Nephron (organoid): Measurements from ENCODE around the gene NPHS1.

Experiments used
- H3K27ac Mint-ChIP-seq, 3 experiments: 2 replicates each; pipeline ENCODE4 v1.8.0; 2020; ENCODE audit warnings: mixed read lengths in 3 of 3, mild to moderate bottlenecking in 2 of 3, moderate library complexity in 1 of 3
- H3K27me3 Mint-ChIP-seq: 2 replicates; pipeline ENCODE4 v1.8.0; 2021; ENCODE audit warnings: low read depth, mild to moderate bottlenecking, moderate library complexity, mixed read lengths
- H3K36me3 Mint-ChIP-seq: 2 replicates; pipeline ENCODE4 v1.8.0; 2020; ENCODE audit warnings: low read depth, mixed read lengths
- H3K4me1 Mint-ChIP-seq: 2 replicates; pipeline ENCODE4 v1.8.0; 2020; ENCODE audit warnings: mixed read lengths
- H3K4me3 Mint-ChIP-seq, 3 experiments: 2 replicates each; pipeline ENCODE4 v1.8.0; 2020; ENCODE audit warnings: mild to moderate bottlenecking in 3 of 3, mixed read lengths in 3 of 3, moderate library complexity in 2 of 3
- H3K9me3 Mint-ChIP-seq: 2 replicates; pipeline ENCODE4 v1.8.0; 2020; ENCODE audit warnings: mixed read lengths
- TF ChIP-seq, protein P1 (sequence below), 3 experiments: fragments of 200-600 bp; sonication (generic); IDR thresholded peaks; one replicate each; pipeline ENCODE4 v1.5.0; 2021; ENCODE audit warnings: antibody characterized with exemption in 3 of 3; ENCODE audit not compliant: unreplicated experiment in 3 of 3

Gene NPHS1

DNA sequence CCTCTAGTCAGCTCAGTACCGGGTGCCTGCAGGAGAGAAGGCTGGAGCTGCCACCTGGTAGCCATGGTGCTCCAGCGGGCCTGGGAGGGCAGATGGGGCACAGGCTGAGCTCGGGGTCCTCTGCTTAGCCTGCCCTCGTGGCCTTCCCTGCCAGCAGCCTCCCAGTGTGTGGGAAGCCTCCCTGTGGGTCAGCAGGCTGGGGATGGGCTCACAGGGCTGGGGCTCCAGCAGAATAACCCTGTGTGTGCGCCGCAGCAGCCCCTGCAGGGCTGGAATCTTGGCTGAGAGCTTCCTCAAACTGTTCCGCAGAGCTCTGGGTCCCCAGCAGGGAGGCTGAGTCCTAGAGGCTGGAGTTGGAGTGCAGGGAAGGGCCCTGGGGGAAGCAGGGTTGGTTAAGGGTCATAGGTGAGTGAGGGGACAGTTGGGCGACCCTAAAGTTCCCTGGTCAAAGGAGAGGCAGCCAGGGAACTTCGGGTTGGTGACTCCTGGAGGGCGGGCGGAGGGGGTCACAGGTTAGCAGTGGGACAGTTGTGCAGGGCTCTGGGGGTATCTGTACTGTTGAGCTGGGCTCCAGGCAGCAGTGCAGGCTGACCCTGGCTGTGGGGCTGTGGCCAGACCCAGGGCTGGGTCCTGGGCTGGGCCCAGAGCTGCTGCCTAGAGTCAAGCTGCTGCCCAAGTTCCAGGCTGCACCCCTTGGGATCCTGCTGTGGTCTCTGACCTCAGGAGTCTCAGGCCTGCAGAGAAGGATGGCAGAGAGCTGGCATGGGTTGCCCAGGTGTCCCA is 62.9 kb downstream of the NPHS1 start:
- no peaks in the 10 kb centered on the region for H3K9me3 Mint-ChIP-seq
- H3K4me1 Mint-ChIP-seq, result no peaks in the 10 kb centered on the region
- no peak overlapping the region for H3K27ac Mint-ChIP-seq
- H3K36me3 Mint-ChIP-seq, result peaks cover 4% of the 10 kb centered on the region
- TF ChIP-seq, protein P1, sequence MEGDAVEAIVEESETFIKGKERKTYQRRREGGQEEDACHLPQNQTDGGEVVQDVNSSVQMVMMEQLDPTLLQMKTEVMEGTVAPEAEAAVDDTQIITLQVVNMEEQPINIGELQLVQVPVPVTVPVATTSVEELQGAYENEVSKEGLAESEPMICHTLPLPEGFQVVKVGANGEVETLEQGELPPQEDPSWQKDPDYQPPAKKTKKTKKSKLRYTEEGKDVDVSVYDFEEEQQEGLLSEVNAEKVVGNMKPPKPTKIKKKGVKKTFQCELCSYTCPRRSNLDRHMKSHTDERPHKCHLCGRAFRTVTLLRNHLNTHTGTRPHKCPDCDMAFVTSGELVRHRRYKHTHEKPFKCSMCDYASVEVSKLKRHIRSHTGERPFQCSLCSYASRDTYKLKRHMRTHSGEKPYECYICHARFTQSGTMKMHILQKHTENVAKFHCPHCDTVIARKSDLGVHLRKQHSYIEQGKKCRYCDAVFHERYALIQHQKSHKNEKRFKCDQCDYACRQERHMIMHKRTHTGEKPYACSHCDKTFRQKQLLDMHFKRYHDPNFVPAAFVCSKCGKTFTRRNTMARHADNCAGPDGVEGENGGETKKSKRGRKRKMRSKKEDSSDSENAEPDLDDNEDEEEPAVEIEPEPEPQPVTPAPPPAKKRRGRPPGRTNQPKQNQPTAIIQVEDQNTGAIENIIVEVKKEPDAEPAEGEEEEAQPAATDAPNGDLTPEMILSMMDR (IDR thresholded peaks at IDR 0.05; ENCODE audit: unreplicated experiment in 3 of 3), result no peak
- H3K4me3 Mint-ChIP-seq, result no peak overlapping the region
- H3K27me3 Mint-ChIP-seq, result peaks cover 3% of the 10 kb centered on the region

DNA sequence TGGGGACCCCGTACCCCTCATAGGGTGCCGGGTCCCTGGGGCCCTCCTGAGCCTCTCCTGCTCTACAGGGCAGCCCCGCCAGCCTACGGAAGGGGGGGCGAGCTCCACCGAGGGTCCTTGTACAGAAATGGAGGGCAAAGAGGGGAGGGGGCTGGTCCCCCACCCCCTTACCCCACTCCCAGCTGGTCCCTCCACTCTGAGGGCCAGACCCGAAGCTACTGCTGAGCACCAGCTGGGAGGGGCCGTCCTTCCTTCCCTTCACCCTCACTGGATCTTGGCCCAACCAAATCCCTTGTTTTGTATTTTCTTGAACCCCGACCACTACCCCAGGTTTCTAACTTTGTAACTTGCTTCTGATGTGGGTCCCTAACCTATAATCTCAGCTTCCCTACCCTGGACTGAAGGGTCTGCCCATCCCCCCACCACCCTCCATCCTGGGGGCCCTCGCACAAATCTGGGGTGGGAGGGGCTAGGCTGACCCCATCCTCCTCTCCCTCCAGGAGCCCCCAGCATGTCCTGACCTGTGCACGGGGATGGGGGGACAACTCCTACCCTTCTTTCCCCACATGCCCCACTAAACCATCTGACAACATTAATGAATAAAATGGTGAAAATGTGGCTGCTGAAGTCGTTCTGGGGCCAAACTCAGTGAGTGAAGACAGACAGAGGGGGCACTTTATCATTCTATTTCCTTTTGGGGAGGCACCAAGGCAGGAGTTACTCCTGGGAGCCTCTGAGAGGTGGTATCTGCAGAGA is 63.9 kb downstream of the NPHS1 start:
- no peaks in the 10 kb centered on the region for H3K4me1 Mint-ChIP-seq
- TF ChIP-seq, protein P1 (IDR thresholded peaks at IDR 0.05; ENCODE audit: unreplicated experiment in 3 of 3), result no peak

DNA sequence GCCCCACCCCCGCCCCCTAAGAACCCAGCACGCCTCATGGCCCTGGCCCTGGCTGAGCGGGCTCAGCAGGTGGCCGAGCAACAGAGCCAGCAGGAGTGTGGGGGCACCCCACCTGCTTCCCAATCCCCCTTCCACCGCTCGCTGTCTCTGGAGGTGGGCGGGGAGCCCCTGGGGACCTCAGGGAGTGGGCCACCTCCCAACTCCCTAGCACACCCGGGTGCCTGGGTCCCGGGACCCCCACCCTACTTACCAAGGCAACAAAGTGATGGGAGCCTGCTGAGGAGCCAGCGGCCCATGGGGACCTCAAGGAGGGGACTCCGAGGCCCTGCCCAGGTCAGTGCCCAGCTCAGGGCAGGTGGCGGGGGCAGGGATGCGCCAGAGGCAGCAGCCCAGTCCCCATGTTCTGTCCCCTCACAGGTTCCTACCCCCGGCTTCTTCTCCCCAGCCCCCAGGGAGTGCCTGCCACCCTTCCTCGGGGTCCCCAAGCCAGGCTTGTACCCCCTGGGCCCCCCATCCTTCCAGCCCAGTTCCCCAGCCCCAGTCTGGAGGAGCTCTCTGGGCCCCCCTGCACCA is 65.0 kb downstream of the NPHS1 start:
- no peaks in the 10 kb centered on the region for H3K9me3 Mint-ChIP-seq

More for the DNA sequence above, 63.9 kb downstream of the NPHS1 start:
- H3K27ac Mint-ChIP-seq, result no peak overlapping the region
- H3K27me3 Mint-ChIP-seq, result no peaks in the 10 kb centered on the region
- H3K9me3 Mint-ChIP-seq, result no peaks in the 10 kb centered on the region
- no peak overlapping the region for H3K4me3 Mint-ChIP-seq
- peaks cover 6% of the 10 kb centered on the region for H3K36me3 Mint-ChIP-seq

DNA sequence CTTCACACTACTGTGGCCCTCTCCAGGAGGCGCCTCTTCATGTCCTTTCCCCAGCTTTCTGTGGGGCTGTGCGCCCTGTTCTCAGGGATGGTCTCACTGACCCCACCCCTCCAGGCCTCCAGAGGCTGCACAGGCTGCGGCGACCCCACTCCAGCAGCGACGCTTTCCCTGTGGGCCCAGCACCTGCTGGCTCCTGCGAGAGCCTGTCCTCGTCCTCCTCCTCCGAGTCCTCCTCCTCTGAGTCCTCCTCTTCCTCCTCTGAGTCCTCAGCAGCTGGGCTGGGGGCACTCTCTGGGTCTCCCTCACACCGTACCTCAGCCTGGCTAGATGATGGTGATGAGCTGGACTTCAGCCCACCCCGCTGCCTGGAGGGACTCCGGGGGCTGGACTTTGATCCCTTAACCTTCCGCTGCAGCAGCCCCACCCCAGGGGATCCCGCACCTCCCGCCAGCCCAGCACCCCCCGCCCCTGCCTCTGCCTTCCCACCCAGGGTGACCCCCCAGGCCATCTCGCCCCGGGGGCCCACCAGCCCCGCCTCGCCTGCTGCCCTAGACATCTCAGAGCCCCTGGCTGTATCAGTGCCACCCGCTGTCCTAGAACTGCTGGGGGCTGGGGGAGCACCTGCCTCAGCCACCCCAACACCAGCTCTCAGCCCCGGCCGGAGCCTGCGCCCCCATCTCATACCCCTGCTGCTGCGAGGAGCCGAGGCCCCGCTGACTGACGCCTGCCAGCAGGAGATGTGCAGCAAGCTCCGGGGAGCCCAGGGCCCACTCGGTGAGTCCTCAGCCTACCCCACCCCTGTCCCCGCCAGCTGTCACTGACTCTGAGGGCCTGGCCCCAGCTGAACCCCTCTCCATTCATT is 65.8 kb downstream of the NPHS1 start:
- H3K27me3 Mint-ChIP-seq, result peaks cover 6% of the 10 kb centered on the region
- H3K36me3 Mint-ChIP-seq, result peaks cover 18% of the 10 kb centered on the region
- no peak overlapping the region for H3K4me3 Mint-ChIP-seq
- TF ChIP-seq, protein P1 (IDR thresholded peaks at IDR 0.05; ENCODE audit: unreplicated experiment in 3 of 3), result no peak
- peak overlapping the region in 1 of 3 experiments; percentile 52 for H3K27ac Mint-ChIP-seq
- H3K4me1 Mint-ChIP-seq, result no peaks in the 10 kb centered on the region
- H3K9me3 Mint-ChIP-seq, result no peaks in the 10 kb centered on the region

More for the DNA sequence above, 65.0 kb downstream of the NPHS1 start:
- Mint-ChIP-seq H3K4me1 (no peaks in the 10 kb centered on the region), H3K36me3 (peaks cover 15% of the 10 kb centered on the region), H3K27me3 (peaks cover 6% of the 10 kb centered on the region), H3K4me3 (no peak overlapping the region), H3K27ac (no peak overlapping the region)
- TF ChIP-seq, protein P1 (IDR thresholded peaks at IDR 0.05; ENCODE audit: unreplicated experiment in 3 of 3), result no peak

DNA sequence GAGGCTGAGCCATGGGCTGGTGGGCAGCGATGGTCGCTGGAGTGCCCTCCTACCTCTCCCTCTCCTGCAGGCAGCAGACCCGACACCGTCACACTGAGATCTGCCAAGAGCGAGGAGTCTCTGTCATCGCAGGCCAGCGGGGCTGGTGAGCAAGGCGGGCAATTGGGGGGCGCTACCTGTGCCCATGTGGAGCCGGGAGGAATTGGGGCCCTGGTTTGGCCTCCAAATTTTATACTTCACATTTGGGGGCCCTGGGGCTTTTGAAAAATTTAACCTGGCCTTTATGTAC is 67.0 kb downstream of the NPHS1 start:
- Mint-ChIP-seq H3K27ac (no peak overlapping the region), H3K27me3 (peaks cover 6% of the 10 kb centered on the region), H3K4me1 (no peaks in the 10 kb centered on the region), H3K9me3 (no peaks in the 10 kb centered on the region), H3K36me3 (peaks cover 22% of the 10 kb centered on the region), H3K4me3 (no peak overlapping the region)
- TF ChIP-seq, protein P1 (IDR thresholded peaks at IDR 0.05; ENCODE audit: unreplicated experiment in 3 of 3), result no peak
